Nucleus accumbens (tissue), 56 donors: ENCODE measurements around the gene EPN3.

Experiments used
- DNase-seq, 56 donors: peaks; one replicate each; lab custom pipeline; 2025; lab: John Stamatoyannopoulos, UW

Gene EPN3

GRCh38 chr17:50547035-50547735, 14.7 kb downstream of the EPN3 start, which contains the start of gene SPATA20:
SPATA20 (plus strand) TSS chr17:50547174; CDS start chr17:50547209, 35 bp downstream.
- peak in 55 of 56 donors; percentile 17 to 90 (median 65) for DNase-seq

DNA sequence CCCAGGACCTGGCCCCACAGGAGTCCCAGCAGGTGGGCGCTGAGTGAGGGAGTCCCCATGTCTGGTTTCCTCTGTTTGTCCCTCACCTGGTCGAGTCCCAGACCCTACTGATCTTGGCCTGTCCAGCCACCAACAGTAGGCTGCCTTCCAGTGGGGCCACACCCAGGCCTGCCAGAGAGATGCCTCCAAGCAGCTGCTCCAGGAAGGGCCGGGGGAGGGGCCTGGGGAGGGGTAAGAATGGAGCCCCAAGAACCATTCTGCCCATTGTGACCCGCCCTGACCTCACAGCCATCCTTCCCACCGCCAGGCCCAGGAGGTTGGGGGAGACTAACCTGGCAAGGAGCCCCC, 15.2 kb downstream of the EPN3 start:
- no peak for DNase-seq

DNA sequence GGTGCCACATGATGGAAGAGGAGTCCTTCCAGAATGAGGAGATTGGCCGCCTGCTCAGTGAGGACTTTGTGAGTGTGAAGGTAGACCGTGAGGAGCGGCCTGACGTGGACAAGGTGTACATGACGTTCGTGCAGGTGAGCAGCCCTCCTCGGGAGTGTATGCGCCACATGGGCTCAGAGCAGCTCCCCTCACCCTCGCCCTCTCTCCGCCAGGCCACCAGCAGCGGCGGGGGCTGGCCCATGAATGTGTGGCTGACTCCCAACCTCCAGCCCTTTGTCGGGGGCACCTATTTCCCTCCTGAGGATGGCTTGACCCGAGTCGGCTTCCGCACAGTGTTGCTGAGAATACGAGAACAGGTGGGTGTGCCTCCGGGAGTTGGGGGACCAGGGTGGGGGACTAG, 16.3 kb downstream of the EPN3 start:
- no peak for DNase-seq

DNA sequence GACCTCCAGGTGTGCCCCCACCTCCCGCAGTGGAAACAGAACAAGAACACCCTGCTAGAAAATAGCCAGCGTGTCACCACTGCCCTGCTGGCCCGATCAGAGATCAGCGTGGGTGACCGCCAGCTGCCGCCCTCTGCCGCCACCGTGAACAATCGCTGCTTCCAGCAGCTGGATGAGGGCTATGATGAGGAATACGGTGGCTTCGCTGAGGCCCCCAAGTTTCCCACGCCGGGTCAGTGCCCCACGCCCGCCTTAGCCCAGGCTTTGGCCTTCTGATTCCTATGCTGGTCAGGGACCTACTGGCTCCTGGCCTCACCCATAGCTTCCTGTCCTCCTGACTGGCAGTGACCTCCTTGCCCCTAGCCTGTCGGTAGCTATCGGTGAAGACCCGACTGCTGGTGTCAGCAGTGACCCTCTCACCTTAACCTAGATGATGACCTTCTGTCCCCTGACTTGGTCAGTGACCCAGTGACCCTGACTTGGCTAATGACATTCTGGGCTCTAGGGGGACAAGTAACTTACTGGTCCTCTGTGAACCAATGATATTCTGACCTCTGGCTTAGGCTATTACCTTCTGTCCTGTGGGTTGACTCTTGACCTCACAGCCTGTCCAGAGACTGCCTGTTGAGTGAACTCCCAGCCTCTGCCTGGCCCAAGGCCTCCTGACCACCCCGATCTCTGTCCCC, 16.9 kb downstream of the EPN3 start:
- DNase-seq = no peak

DNA sequence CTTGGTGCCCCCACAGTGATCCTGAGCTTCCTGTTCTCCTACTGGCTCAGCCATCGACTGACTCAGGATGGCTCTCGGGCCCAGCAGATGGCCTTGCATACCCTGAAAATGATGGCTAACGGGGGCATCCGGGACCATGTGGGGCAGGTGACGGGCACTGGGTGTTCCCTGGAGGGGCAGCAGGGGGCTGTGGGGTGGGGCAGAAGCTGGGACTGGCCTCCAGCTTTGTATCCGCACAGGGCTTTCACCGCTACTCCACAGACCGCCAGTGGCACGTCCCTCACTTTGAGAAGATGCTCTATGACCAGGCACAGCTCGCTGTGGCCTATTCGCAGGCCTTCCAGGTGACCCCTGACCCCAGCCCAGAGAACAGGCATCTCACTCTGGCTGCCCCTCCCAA, 17.4 kb downstream of the EPN3 start:
- DNase-seq = no peak

GRCh38 chr17:50550661-50551432, 18.3 kb downstream of the EPN3 start:
- DNase-seq = peak in 52 of 56 donors; percentile 7 to 82 (median 58)

- DNase-seq = no peak
These were observed 18.9 kb downstream of the EPN3 start for GRCh38 chr17:50551433-50551815.

DNA sequence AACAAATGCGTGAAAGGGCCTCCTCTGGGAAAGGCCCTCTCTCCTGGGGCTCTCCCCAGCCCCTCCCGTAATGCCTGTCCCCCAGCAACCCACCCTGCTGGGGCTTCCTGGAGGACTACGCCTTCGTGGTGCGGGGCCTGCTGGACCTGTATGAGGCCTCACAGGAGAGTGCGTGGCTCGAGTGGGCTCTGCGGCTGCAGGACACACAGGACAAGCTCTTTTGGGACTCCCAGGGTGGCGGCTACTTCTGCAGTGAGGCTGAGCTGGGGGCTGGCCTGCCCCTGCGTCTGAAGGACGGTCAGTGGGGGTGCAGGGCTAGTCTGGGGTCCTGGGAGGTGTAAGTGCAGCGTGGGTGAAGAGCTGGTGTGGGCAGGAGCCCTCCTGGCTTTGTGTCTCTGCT, 19.3 kb downstream of the EPN3 start:
- DNase-seq = no peak

- no peak for DNase-seq
These were observed 21.7 kb downstream of the EPN3 start for GRCh38 chr17:50554201-50554600.

- DNase-seq = peak in 10 of 56 donors; percentile 6 to 47 (median 27)
These were observed 24.3 kb downstream of the EPN3 start for GRCh38 chr17:50556803-50557202.

- DNase-seq = no peak
These were observed 25.1 kb downstream of the EPN3 start for GRCh38 chr17:50557630-50558029.

DNA sequence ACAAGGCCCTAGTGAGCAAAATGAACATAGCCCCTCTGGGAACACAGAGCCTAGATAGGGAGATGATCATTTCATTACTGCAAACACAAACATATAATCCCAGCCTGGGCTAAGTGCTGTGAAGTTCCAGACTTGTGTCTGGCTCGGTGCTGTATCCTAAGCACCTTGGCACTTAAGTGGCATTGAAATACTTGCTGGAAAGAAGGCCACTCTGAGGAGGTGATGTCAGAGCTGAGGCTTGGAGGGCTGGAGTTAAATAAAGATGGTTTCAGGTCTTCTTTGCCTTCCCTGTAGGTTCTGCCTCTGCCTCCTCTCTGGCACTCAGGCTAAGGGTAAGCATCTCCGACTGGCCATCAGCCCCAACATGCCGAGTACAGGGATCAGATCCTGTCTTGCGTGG, 25.6 kb downstream of the EPN3 start:
- no peak for DNase-seq

- peak in 2 of 56 donors; percentile 12 to 15 for DNase-seq
These were observed 26.0 kb downstream of the EPN3 start for GRCh38 chr17:50558581-50558940.

DNA sequence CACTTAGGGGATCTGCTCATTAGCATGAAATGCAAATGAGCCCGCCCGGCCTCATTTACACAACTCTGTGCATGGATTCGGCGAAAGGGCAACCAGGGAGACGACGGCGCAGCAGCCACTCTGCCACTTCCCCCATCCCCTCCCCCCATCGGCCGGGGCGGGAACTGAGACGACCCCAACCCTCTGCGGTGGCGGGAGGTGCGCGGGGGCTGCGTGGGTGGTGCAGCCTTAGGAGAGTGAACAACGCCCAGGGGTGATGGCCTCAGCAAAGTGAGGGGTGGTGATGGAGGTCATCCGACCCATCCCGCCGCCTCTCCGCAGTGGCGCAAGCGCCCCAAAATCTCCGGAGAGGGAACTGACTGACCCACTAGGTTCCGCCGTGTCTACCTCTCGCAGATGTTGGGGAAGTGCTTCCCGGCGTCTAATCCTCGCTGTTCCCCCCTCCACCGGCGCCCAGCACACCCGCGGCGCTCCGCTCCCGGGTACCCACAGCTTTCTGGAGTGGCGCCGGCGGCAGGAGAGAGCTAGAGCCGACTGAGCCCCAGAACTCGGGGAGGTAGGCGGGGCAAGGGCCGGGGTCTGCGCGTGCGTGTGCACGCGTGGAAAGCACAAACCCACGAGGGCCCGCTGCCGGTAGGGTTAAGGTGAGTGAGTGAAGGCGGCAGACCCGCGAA, 26.5 kb downstream of the EPN3 start:
- DNase-seq = peak in 5 of 56 donors; percentile 7 to 44 (median 14)

DNA sequence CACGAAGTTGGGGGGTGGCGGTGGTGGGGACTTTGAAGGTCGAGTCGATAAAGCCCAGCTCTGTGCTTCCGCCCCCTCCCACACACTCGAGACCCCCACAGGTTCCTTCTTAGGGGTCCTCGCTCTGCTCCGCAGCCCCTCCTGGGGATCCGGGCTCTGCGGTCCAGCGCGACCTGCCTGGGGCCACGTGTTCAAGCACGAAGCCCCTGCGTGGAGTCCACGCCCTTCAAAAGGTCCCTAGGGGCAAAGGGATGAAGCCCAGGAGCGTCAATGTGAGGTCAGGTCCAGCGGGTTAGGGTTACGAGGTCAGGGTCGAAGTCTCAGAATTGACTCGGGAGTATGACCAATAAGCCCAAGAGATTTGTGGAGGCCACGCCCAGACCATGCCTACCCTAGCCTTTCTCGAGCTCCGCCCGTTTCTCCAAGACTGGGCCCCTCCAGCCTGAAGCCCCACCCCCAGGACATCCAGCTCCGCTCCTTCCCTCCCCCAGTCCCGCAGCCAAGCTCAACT, 27.2 kb downstream of the EPN3 start:
- peak in 3 of 56 donors; percentile 19 to 66 (median 35) for DNase-seq

DNA sequence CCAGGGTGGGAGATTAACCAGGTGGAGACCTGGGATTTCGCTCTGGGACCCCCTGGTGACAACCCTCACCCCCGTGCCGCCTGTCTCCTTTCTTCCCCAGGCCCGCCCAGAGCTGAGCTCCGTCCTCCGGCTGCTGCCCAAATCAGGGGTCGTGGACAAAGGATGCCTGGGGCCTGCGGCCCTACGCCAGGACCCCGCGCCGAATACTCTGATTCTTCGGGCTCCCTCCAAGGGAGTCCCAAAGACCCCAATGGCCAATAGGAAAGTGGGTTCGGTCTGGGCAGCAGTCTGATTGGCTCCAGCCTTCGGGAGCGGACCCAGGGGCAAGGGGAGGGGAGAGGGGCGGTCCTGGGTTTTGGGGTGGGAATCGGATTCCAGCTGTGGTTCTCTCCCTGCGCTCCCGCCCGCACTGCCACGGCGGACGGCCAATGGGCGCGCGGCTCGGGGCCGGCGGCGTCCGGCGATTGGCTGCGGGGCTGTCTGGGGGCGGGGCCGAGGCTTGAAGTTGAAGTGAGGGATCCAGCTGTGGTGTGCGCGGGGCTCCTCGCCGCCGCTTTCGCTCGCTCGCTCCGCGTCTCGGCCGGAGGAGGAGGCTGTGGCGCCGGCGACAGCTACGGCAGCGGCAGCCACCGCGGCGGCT, 27.8 kb downstream of the EPN3 start, which contains the start of gene CACNA1G:
TSS of gene CACNA1G (plus strand) at position 531 of the 640 bp plus-strand sequence. CDS start 745 bp downstream, outside the sequence.
- peak in 54 of 56 donors; percentile 11 to 93 (median 70) for DNase-seq

DNA sequence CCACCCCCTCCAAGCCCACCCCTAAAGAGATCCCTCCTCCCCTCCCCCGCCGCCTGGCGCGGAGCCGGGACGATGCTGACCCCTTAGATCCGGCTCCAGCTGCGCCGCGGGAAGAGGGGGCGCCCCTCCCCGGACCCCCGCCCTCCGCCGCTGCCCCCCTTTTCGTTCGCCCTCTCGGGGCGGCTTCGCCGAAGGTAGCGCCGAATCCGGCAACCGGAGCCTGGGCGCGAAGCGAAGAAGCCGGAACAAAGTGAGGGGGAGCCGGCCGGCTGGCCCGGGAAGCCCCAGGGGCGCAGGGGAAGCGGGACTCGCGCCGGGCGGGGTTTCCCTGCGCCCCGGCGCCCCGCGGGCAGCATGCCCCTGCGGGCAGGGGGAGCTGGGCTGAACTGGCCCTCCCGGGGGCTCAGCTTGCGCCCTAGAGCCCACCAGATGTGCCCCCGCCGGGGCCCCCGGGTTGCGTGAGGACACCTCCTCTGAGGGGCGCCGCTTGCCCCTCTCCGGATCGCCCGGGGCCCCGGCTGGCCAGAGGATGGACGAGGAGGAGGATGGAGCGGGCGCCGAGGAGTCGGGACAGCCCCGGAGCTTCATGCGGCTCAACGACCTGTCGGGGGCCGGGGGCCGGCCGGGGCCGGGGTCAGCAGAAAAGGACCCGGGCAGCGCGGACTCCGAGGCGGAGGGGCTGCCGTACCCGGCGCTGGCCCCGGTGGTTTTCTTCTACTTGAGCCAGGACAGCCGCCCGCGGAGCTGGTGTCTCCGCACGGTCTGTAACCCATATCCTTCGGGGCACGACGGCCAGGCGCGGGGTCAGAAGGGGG, 28.6 kb downstream of the EPN3 start:
- peak in 1 of 56 donors; percentile 79 for DNase-seq

DNA sequence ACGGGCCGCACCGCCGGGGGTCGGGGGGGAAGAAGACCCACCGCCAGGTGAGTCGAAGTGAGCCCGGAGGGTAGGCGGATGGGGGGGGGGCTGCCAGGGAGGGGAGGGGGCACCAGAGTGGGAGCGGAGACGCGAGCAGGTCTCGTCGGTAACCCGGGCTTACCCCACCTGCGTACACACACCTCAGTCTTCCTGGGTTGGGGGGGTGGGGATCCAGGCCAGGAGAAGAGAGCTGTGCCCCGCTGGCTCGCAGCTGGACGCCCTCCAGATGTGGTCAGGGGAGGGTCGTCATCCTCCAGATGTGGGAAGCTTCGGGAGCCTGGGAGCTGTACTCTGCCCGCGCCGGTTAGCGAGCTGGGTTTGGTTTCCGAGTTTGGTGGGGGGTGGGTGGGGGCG, 29.2 kb downstream of the EPN3 start:
- DNase-seq = no peak
